ENCODE measurements around the gene UBXN2A. TPM values are rescaled to one million over a fixed set of nuclear protein-coding genes. Genes with fewer than 3 reads are reported as not detected.

UBXN2A gene
- total RNA-seq, 1 experiment from 2014 or later: 12.0 TPM

- H3K9ac ChIP-seq (ENCODE audit: low read length): peak overlapping the region; percentile 96
- peak overlapping the region; percentile 97 for H3K4me2 ChIP-seq (ENCODE audit: low read depth, low read length, poor library complexity, severe bottlenecking)
- peak overlapping the region; percentile 94 for H3K4me3 ChIP-seq (ENCODE audit: low read length)
- H3K9me2 ChIP-seq (replicated peaks; ENCODE audit: insufficient read depth, low read length): no peaks in the 10 kb centered on the region
- peaks cover 62% of the 10 kb centered on the region for H3K79me2 ChIP-seq (ENCODE audit: low read length)
- H3K27ac ChIP-seq (ENCODE audit: low read length): peak overlapping the region; percentile 85
- no peaks in the 10 kb centered on the region for H3K9me3 ChIP-seq (ENCODE audit: low read length)
- peak; percentile 76 for DNase-seq
- H3K4me1 ChIP-seq (ENCODE audit: low read length): peaks cover 54% of the 10 kb centered on the region
- peak overlapping the region; percentile 55; the same call in 1 of the 2 replicates for H2AFZ ChIP-seq (ENCODE audit: low read length)
- peaks cover 17% of the 10 kb centered on the region; the same call in 1 of the 2 replicates for H4K20me1 ChIP-seq (ENCODE audit: insufficient read depth, low read depth, low read length)
- no peaks in the 10 kb centered on the region for H3K36me3 ChIP-seq (ENCODE audit: insufficient read depth, low read length)
- no peaks in the 10 kb centered on the region for H3K27me3 ChIP-seq (ENCODE audit: low read length)
Measured at GRCh38 chr2:23926290-23926749, 13.9 kb upstream of the UBXN2A start.

- H3K9me3 ChIP-seq (ENCODE audit: low read length): no peaks in the 10 kb centered on the region
- H2AFZ ChIP-seq (ENCODE audit: low read length): peak within 1 kb of the TSS; percentile 78; the same call in 1 of the 2 replicates
- H3K9me2 ChIP-seq (replicated peaks; ENCODE audit: insufficient read depth, low read length): no peaks in the 10 kb centered on the region
- peaks cover 48% of the 10 kb centered on the region for H3K4me1 ChIP-seq (ENCODE audit: low read length)
- no peaks in the 10 kb centered on the region for H3K27me3 ChIP-seq (ENCODE audit: low read length)
- H3K4me3 ChIP-seq (ENCODE audit: low read length): peak within 1 kb of the TSS; percentile 94
- peak within 1 kb of the TSS; percentile 96 for H3K9ac ChIP-seq (ENCODE audit: low read length)
- H3K79me2 ChIP-seq (ENCODE audit: low read length): peaks cover 55% of the 10 kb centered on the region
- H3K36me3 ChIP-seq (ENCODE audit: insufficient read depth, low read length): no peaks in the 10 kb centered on the region
- DNase-seq: peak; percentile 98
- H3K4me2 ChIP-seq (ENCODE audit: low read depth, low read length, poor library complexity, severe bottlenecking): peak within 1 kb of the TSS; percentile 98
- peaks cover 13% of the 10 kb centered on the region; the same call in 1 of the 2 replicates for H4K20me1 ChIP-seq (ENCODE audit: insufficient read depth, low read depth, low read length)
- H3K27ac ChIP-seq (ENCODE audit: low read length): peak within 1 kb of the TSS; percentile 85
Measured at GRCh38 chr2:23926750-23927571, 13.3 kb upstream of the UBXN2A start, which contains the start of gene ATAD2B. TSS of gene ATAD2B (minus strand) at chr2:23927123. CDS start at chr2:23926770, 353 bp downstream.

- H3K4me3 ChIP-seq (ENCODE audit: low read length): no peak overlapping the region
- H2AFZ ChIP-seq (ENCODE audit: low read length): no peak overlapping the region
- H3K9ac ChIP-seq (ENCODE audit: low read length): no peak overlapping the region
- no peaks in the 10 kb centered on the region for H3K79me2 ChIP-seq (ENCODE audit: low read length)
- H3K27me3 ChIP-seq (ENCODE audit: low read length): no peaks in the 10 kb centered on the region
- no peaks in the 10 kb centered on the region for H3K36me3 ChIP-seq (ENCODE audit: insufficient read depth, low read length)
- H3K4me2 ChIP-seq (ENCODE audit: low read depth, low read length, poor library complexity, severe bottlenecking): no peak overlapping the region
- no peaks in the 10 kb centered on the region for H4K20me1 ChIP-seq (ENCODE audit: insufficient read depth, low read depth, low read length)
- H3K27ac ChIP-seq (ENCODE audit: low read length): no peak overlapping the region
- no peaks in the 10 kb centered on the region for H3K9me3 ChIP-seq (ENCODE audit: low read length)
- H3K9me2 ChIP-seq (replicated peaks; ENCODE audit: insufficient read depth, low read length): no peaks in the 10 kb centered on the region
- peaks cover 5% of the 10 kb centered on the region for H3K4me1 ChIP-seq (ENCODE audit: low read length)
- no peak for DNase-seq
Measured at GRCh38 chr2:23934259-23934658, 6.0 kb upstream of the UBXN2A start.

GRCh38 chr2:23940718-23941620, 706 bp downstream of the UBXN2A start:
- Histone ChIP-seq H4K20me1 (ENCODE audit: insufficient read depth, low read depth, low read length) (no peaks in the 10 kb centered on the region), H3K4me3 (ENCODE audit: low read length) (peak overlapping the region; percentile 81), H3K36me3 (ENCODE audit: insufficient read depth, low read length) (no peaks in the 10 kb centered on the region), H3K9ac (ENCODE audit: low read length) (peak overlapping the region; percentile 87), H3K9me2 (replicated peaks; ENCODE audit: insufficient read depth, low read length) (no peaks in the 10 kb centered on the region), H2AFZ (ENCODE audit: low read length) (peak overlapping the region; percentile 26; the same call in 1 of the 2 replicates), H3K9me3 (ENCODE audit: low read length) (no peaks in the 10 kb centered on the region), H3K27me3 (ENCODE audit: low read length) (no peaks in the 10 kb centered on the region), H3K4me1 (ENCODE audit: low read length) (peaks cover 27% of the 10 kb centered on the region), H3K27ac (ENCODE audit: low read length) (peak overlapping the region; percentile 47), H3K79me2 (ENCODE audit: low read length) (peaks cover 53% of the 10 kb centered on the region), H3K4me2 (ENCODE audit: low read depth, low read length, poor library complexity, severe bottlenecking) (peak overlapping the region; percentile 95)
- peak; percentile 79 for DNase-seq

GRCh38 chr2:23941644-23942043, 1.4 kb downstream of the UBXN2A start:
- Histone ChIP-seq H3K9me3 (ENCODE audit: low read length) (no peaks in the 10 kb centered on the region), H3K36me3 (ENCODE audit: insufficient read depth, low read length) (no peaks in the 10 kb centered on the region), H2AFZ (ENCODE audit: low read length) (no peak overlapping the region), H3K9me2 (replicated peaks; ENCODE audit: insufficient read depth, low read length) (no peaks in the 10 kb centered on the region), H4K20me1 (ENCODE audit: insufficient read depth, low read depth, low read length) (no peaks in the 10 kb centered on the region), H3K4me1 (ENCODE audit: low read length) (peaks cover 27% of the 10 kb centered on the region), H3K9ac (ENCODE audit: low read length) (peak overlapping the region; percentile 87), H3K4me2 (ENCODE audit: low read depth, low read length, poor library complexity, severe bottlenecking) (peak overlapping the region; percentile 95), H3K27ac (ENCODE audit: low read length) (peak overlapping the region; percentile 45; the same call in 1 of the 2 replicates), H3K79me2 (ENCODE audit: low read length) (peaks cover 59% of the 10 kb centered on the region), H3K4me3 (ENCODE audit: low read length) (peak overlapping the region; percentile 81), H3K27me3 (ENCODE audit: low read length) (no peaks in the 10 kb centered on the region)
- no peak for DNase-seq

GRCh38 chr2:23943666-23944065, 3.4 kb downstream of the UBXN2A start:
- no peak overlapping the region for H3K4me2 ChIP-seq (ENCODE audit: low read depth, low read length, poor library complexity, severe bottlenecking)
- H3K9me3 ChIP-seq (ENCODE audit: low read length): no peaks in the 10 kb centered on the region
- H2AFZ ChIP-seq (ENCODE audit: low read length): no peak overlapping the region
- peaks cover 79% of the 10 kb centered on the region for H3K79me2 ChIP-seq (ENCODE audit: low read length)
- H3K36me3 ChIP-seq (ENCODE audit: insufficient read depth, low read length): no peaks in the 10 kb centered on the region; the same call in 1 of the 2 replicates
- H3K27me3 ChIP-seq (ENCODE audit: low read length): no peaks in the 10 kb centered on the region
- DNase-seq: no peak
- peaks cover 40% of the 10 kb centered on the region for H3K4me1 ChIP-seq (ENCODE audit: low read length)
- H3K4me3 ChIP-seq (ENCODE audit: low read length): no peak overlapping the region
- no peaks in the 10 kb centered on the region for H4K20me1 ChIP-seq (ENCODE audit: insufficient read depth, low read depth, low read length)
- no peak overlapping the region for H3K9ac ChIP-seq (ENCODE audit: low read length)
- H3K9me2 ChIP-seq (replicated peaks; ENCODE audit: insufficient read depth, low read length): no peaks in the 10 kb centered on the region
- no peak overlapping the region for H3K27ac ChIP-seq (ENCODE audit: low read length)

- H3K9ac ChIP-seq (ENCODE audit: low read length): no peak overlapping the region
- no peaks in the 10 kb centered on the region for H4K20me1 ChIP-seq (ENCODE audit: insufficient read depth, low read depth, low read length)
- no peak overlapping the region for H2AFZ ChIP-seq (ENCODE audit: low read length)
- H3K9me3 ChIP-seq (ENCODE audit: low read length): no peaks in the 10 kb centered on the region
- H3K4me2 ChIP-seq (ENCODE audit: low read depth, low read length, poor library complexity, severe bottlenecking): no peak overlapping the region
- H3K79me2 ChIP-seq (ENCODE audit: low read length): peaks cover 85% of the 10 kb centered on the region
- no peak for DNase-seq
- H3K27me3 ChIP-seq (ENCODE audit: low read length): no peaks in the 10 kb centered on the region
- no peak overlapping the region for H3K27ac ChIP-seq (ENCODE audit: low read length)
- H3K36me3 ChIP-seq (ENCODE audit: insufficient read depth, low read length): no peaks in the 10 kb centered on the region; the same call in 1 of the 2 replicates
- peaks cover 32% of the 10 kb centered on the region for H3K4me1 ChIP-seq (ENCODE audit: low read length)
- no peaks in the 10 kb centered on the region for H3K9me2 ChIP-seq (replicated peaks; ENCODE audit: insufficient read depth, low read length)
- H3K4me3 ChIP-seq (ENCODE audit: low read length): no peak overlapping the region
Measured at GRCh38 chr2:23944527-23944926, 4.3 kb downstream of the UBXN2A start.
